HG02678 (cell line): ENCODE data around the gene CTIF.

Experiments
- ATAC-seq: cut with Tn5 transposase; IDR thresholded peaks from one replicate; pipeline ENCODE4 v1.9.1; 2021; ENCODE audit warnings: mild to moderate bottlenecking, moderate library complexity; ENCODE audit not compliant: unreplicated experiment

Gene CTIF

GRCh38 chr18:48781163-48781987, 242.5 kb downstream of the CTIF start:
- ATAC-seq, result no peak

- no peak for ATAC-seq
Measured at GRCh38 chr18:48781988-48782363, 243.1 kb downstream of the CTIF start.

DNA sequence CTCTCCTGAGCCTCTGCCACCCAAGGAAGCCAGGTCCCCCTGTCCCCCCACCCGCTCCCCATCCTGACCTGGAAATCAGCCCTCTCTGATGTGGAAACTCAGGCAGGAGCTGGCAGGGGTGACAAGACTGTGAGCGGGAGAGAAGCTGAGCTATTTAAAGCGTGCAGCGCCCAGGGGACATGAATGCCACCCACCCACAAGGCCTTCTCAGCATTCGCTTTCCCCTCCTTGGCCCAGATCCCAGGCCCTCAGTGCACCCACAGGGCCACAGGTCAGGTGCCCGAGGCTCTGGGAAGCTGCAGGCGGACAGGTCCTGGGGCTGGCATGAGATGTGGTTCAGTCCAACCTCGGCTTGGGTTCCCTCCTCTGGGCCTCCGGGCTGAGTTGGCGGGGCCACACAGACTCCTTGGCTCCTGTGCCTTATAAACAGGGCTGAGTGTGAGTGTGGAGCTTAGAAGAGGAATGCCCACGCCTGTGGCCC, 243.6 kb downstream of the CTIF start:
- no peak for ATAC-seq

- ATAC-seq, result no peak
Measured at GRCh38 chr18:48783616-48784520, 245.0 kb downstream of the CTIF start.

GRCh38 chr18:48784656-48785055, 245.8 kb downstream of the CTIF start:
- peak; percentile 23 for ATAC-seq

DNA sequence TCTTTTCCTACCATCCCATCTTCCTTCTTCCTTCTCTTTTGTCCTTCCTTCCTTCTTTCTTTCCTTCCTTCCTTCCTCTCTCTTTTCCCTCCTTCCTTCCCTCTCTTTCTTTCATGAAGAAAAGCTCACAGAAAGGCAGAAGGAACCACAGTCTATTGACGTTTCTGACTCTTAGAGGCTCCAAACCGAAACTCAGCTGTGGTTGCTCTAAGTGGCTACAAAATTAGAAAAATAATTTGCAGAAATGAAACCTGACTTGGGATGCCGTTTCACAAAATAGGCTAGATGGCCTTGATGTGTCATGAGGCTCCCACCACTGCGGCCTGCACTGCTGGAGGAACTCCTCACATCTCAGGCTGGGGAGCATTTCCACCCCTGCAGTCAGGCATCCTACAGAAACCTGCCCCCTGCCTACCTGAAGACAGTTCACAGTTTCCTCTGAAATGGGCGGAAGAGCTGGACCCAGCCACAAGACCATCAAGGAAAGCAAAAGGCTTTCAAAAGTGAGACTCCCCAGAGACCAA, 246.3 kb downstream of the CTIF start:
- ATAC-seq, result peak; percentile 87

DNA sequence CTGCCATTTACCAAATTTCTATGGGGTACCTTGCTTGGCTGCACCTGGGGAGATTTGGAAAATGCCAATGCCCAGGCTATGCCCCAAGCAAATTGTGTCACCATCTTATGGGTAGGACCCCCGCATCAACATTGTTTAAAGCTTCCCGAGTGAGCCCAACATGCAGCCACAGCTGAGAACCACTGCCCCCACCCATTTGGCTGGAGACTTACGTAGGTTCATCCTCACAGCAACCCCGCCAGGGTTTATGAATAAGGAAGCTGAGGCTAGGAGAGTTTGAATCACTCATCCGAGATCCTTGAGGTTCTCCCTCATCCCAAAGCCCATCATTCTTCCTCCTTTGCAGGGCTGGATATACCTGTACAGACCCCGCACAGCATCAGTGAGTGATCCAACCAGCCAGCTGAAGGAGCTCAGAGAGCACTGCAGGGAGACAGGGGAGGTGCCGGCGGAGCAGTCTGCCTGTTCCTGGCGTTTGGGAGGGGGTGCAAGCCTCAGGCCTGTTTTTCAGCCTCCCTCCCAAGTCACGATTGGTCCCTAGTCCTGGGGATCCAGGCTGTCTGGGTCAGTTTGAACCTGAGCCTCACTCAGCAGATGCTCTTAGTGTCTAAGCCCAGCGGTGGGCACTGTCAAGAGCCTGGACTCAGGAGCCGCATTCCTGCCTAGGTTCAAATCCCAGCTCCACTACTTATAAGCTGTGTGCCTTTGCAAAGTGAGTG, 247.1 kb downstream of the CTIF start:
- no peak for ATAC-seq

GRCh38 chr18:48786455-48787202, 247.8 kb downstream of the CTIF start:
- no peak for ATAC-seq

DNA sequence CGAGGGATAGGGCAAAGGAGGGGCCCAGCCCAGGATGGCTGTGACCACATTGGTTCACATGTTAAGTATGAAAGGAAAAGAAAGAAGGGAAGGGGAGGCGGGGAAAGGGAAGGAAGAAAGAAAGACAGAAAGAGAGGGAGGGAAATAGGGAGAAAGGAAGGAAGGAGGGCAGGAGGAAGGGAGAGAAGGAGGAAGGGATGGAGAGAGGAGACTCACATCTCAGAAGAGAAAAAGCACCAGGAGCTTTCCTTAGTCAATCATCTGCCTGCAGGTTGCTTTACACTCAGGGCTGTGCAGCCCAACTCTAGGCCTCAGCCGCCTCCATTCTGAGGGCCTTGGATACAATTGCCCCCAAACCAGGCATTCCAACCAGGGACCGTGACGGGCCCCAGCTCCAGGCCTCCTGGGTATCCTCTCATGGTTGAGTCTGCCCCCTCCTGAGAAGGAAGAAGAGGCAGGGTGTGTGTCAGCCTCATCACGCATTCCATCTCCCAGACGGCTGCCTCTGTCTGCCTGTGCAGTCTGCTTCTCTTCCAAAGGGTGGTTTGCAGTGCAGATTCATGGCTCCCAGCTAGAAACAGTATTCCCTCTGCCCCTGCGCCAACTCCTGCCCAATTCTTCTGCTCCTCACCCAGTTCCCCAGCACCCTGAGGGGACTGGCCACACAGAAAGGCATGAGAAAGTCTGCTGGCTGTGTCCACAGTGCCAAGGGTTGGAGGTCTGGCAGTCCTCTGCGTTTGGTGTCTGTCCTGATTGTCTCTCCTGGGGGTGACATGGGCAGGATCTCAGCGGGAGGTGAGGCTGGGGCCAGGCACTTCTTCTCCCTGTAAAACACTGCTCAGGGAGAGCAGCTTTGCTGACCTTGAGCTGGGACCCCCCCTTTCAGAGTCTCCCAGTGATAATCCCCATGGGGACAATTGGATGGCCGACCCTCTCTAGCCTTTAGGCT, 248.6 kb downstream of the CTIF start:
- ATAC-seq, result no peak

DNA sequence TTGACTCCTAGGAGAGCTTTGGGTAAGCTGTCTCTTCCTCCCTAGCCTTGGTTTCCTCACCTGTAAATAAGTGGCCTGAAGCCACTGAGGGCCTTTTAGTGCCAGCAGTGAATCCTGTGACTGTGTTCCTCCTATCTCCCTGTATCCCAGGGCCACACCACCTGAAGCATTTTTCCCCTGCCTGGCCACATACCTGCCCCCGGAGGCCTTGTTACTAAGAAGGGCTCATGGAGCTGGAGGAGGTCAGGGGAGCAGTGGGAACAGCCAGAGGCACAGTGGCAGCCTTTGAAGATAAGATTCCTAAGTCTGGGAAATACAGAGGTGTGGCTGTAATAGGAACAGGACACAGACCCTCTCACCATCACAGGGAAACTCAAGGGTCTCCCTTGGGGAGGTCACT, 249.5 kb downstream of the CTIF start:
- no peak for ATAC-seq

- ATAC-seq, result no peak
Measured at GRCh38 chr18:48789259-48789812, 250.5 kb downstream of the CTIF start.

GRCh38 chr18:48790226-48790863, 251.5 kb downstream of the CTIF start:
- ATAC-seq, result no peak

DNA sequence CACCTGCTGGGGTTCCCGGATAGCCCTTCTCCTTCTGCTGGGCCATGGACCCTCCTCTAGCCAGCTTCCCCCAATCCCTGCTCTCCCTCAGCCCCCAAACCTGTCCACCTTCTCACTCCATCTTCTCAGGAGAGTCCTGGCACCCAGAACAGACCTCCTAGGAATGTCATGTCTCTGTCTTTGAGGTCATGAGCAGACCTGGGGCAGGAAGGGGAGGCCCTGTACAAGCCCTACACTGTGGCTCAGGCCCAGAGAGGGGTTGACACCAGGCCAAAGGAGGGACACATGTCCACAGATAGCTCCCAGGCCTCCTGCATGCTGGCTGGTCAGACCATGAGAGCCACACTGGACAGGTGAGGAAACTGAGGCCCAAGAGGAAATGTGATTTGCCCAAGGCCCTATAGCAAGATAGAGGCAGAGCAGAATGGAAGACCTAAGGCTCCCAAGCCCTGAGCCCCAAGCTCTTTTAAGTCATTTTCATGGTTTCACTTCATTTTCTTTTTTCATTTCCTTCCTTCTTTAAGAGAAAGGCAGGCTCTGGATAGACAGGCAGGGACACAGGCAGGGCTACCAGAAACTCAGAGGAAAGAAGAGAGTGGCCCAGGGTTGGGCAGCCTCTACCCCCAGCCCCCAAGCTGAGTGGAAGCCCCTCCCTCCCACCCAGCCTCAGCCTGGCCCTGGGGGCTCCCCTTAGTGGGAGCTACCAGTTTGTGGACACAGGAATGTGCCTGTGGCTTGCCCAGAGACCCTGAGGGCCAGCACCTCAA, 252.2 kb downstream of the CTIF start:
- ATAC-seq, result no peak

DNA sequence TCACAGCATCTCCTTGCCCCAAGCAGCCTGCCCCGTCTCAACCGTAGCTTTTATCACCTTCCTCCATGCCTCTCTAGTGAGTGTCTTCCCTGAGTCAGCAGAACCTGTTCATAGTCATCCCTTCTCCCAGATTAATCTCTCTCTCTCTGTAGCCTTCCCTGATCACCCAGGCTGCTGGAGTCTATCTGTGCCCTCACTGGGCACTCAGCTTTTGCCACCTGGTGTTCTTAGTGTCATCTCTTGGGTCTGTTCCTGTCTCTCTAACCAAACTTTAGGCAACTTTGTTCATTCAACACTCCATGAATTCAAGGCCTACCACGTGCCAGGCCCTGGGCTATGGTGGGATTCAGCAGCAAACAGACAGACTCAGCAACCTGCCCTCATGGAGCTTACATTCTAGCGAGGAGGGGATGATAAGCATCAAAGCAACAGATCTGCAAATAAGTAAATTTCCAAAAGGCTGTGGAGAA, 252.8 kb downstream of the CTIF start:
- ATAC-seq, result no peak

GRCh38 chr18:48792141-48792540, 253.3 kb downstream of the CTIF start:
- no peak for ATAC-seq

GRCh38 chr18:48792611-48793380, 254.0 kb downstream of the CTIF start:
- no peak for ATAC-seq
